HepG2 (cell line): Measurements from ENCODE around the gene MEGF11.
"Not testable (repeated sequence)": the region's sequence is repeated elsewhere in the genome, so short reads cannot be mapped to it uniquely, and the experiment has no call there.

Experiments used
- BRD4 ChIP-seq: sonication (generic); formaldehyde crosslinking; IDR thresholded peaks from 2 replicates; pipeline ENCODE4 v1.4.0; 2020; ENCODE audit warnings: missing genetic modification reagents
- CTCF ChIP-seq: sonication (generic); formaldehyde crosslinking; IDR thresholded peaks from 2 replicates; pipeline ENCODE4 v1.5.0; 2020; ENCODE audit warnings: mild to moderate bottlenecking, missing genetic modification reagents, moderate library complexity
- FOSL1 ChIP-seq: sonication (generic); formaldehyde crosslinking; IDR thresholded peaks from 2 replicates; pipeline ENCODE4 v1.9.0; 2021; ENCODE audit warnings: missing genetic modification reagents, borderline replicate concordance
- GMEB1 ChIP-seq: sonication (generic); formaldehyde crosslinking; IDR thresholded peaks from 2 replicates; pipeline ENCODE4 v1.5.1; 2020; ENCODE audit warnings: missing genetic modification reagents, mild to moderate bottlenecking, borderline replicate concordance
- HNF1B ChIP-seq: sonication (generic); formaldehyde crosslinking; IDR thresholded peaks from 2 replicates; pipeline ENCODE4 v1.5.1; 2020; ENCODE audit warnings: mild to moderate bottlenecking, moderate library complexity, missing genetic modification reagents
- TFAP4 ChIP-seq: sonication (generic); IDR thresholded peaks from 2 replicates; pipeline ENCODE4 v1.6.1; 2016; ENCODE audit warnings: low read depth, borderline replicate concordance
- ZBTB20 ChIP-seq: sonication (generic); formaldehyde crosslinking; IDR thresholded peaks from 2 replicates; pipeline ENCODE4 v1.8.1; 2023; ENCODE audit warnings: missing genetic modification reagents, low read depth, mild to moderate bottlenecking, borderline replicate concordance
- ZNF224 ChIP-seq: sonication (generic); formaldehyde crosslinking; IDR thresholded peaks from 2 replicates; pipeline ENCODE4 v1.5.0; 2020; ENCODE audit warnings: mild to moderate bottlenecking, missing genetic modification reagents
- ZNF558 ChIP-seq: sonication (generic); formaldehyde crosslinking; IDR thresholded peaks from 2 replicates; pipeline ENCODE4 v1.9.0; 2022; ENCODE audit warnings: mild to moderate bottlenecking, missing genetic modification reagents, borderline replicate concordance
- ZNF564 ChIP-seq: sonication (generic); formaldehyde crosslinking; IDR thresholded peaks from 2 replicates; pipeline ENCODE4 v1.8.1; 2023; ENCODE audit warnings: mild to moderate bottlenecking, missing genetic modification reagents
- ZNF597 ChIP-seq: sonication (generic); formaldehyde crosslinking; IDR thresholded peaks from 2 replicates; pipeline ENCODE4 v1.5.0; 2020; ENCODE audit warnings: missing genetic modification reagents
- ZNF83 ChIP-seq: sonication (generic); formaldehyde crosslinking; IDR thresholded peaks from 2 replicates; pipeline ENCODE4 v1.4.0; 2020; ENCODE audit warnings: missing genetic modification reagents, mild to moderate bottlenecking, borderline replicate concordance

GRCh38 chr15:65872596-65872995, 381.0 kb downstream of the MEGF11 start:
- TF ChIP-seq BRD4; CTCF (CRISPR knock-in tag); GMEB1 (CRISPR knock-in tag); ZNF597; ZNF558; ZNF564; ZBTB20 (CRISPR knock-in tag); FOSL1 (CRISPR knock-in tag); TFAP4; ZNF224 (CRISPR knock-in tag); HNF1B (CRISPR knock-in tag); ZNF83: not testable (repeated sequence)
